H9 (cell line): ENCODE measurements around the gene ITGBL1. TPM values are rescaled to one million over a fixed set of nuclear protein-coding genes. Genes with fewer than 3 reads are reported as not detected.
A peak's percentile ranks its signal among the peaks of the same experiment; 100 is the strongest.

Experiments
- DNase-seq: peaks from one replicate; pipeline ENCODE4 v3.0.0-alpha.2; 2017
- H2AFZ ChIP-seq: one replicate; pipeline ENCODE4 v1.6.1; 2013; ENCODE audit warnings: mild to moderate bottlenecking, low read length, control low read depth, moderate library complexity
- H2AK5ac ChIP-seq: 2 replicates; pipeline ENCODE4 v1.6.1; 2013; ENCODE audit warnings: low read length, control low read depth, mixed read lengths; ENCODE audit not compliant: insufficient read length
- H2BK120ac ChIP-seq: one replicate; pipeline ENCODE4 v1.6.1; 2013; ENCODE audit warnings: low read depth, mild to moderate bottlenecking, low read length, control low read depth, inconsistent platforms; ENCODE audit not compliant: poor library complexity, severe bottlenecking
- H2BK12ac ChIP-seq: 2 replicates; pipeline ENCODE4 v1.6.1; 2013; ENCODE audit warnings: low read length, control low read depth, mixed read lengths, low read depth; ENCODE audit not compliant: insufficient read length
- H2BK15ac ChIP-seq: 2 replicates; pipeline ENCODE4 v1.6.1; 2013; ENCODE audit warnings: low read depth, low read length, control low read depth
- H2BK20ac ChIP-seq: one replicate; pipeline ENCODE4 v1.6.1; 2013; ENCODE audit warnings: low read depth, mild to moderate bottlenecking, low read length, control low read depth, inconsistent platforms; ENCODE audit not compliant: poor library complexity, severe bottlenecking
- H2BK5ac ChIP-seq: 2 replicates; pipeline ENCODE4 v1.6.1; 2013; ENCODE audit warnings: low read length, control low read depth, mixed read lengths; ENCODE audit not compliant: insufficient read length
- H3K14ac ChIP-seq: 2 replicates; pipeline ENCODE4 v1.6.1; 2013; ENCODE audit warnings: low read length, control low read depth; ENCODE audit not compliant: insufficient read depth
- H3K18ac ChIP-seq: 2 replicates; pipeline ENCODE4 v1.6.1; 2013; ENCODE audit warnings: low read depth, mild to moderate bottlenecking, mixed read lengths, low read length, control low read depth; ENCODE audit not compliant: insufficient read length
- H3K23ac ChIP-seq: 2 replicates; pipeline ENCODE4 v1.6.1; 2013; ENCODE audit warnings: low read length, control low read depth, mixed read lengths, low read depth; ENCODE audit not compliant: insufficient read length
- H3K23me2 ChIP-seq: 2 replicates; pipeline ENCODE4 v1.6.1; 2013; ENCODE audit warnings: low read depth, mild to moderate bottlenecking, mixed read lengths, low read length, control low read depth; ENCODE audit not compliant: insufficient read length, poor library complexity, severe bottlenecking
- H3K27ac ChIP-seq: 2 replicates; pipeline ENCODE4 v1.5.1; 2013; ENCODE audit warnings: low read length, control low read depth, mixed read lengths, low read depth; ENCODE audit not compliant: insufficient read length
- H3K27me3 ChIP-seq: 2 replicates; pipeline ENCODE4 v1.6.1; 2013; ENCODE audit warnings: low read length, control low read depth, inconsistent platforms; ENCODE audit not compliant: insufficient read depth
- H3K4ac ChIP-seq: 2 replicates; pipeline ENCODE4 v1.6.1; 2013; ENCODE audit warnings: low read depth, mild to moderate bottlenecking, control low read depth, inconsistent platforms, low read length, moderate library complexity
- H3K4me1 ChIP-seq: 2 replicates; pipeline ENCODE4 v1.6.1; 2013; ENCODE audit warnings: low read length, control low read depth, inconsistent platforms; ENCODE audit not compliant: insufficient read depth
- H3K4me2 ChIP-seq: 2 replicates; pipeline ENCODE4 v1.6.1; 2013; ENCODE audit warnings: low read length, control low read depth, mixed read lengths; ENCODE audit not compliant: insufficient read length, insufficient read depth
- H3K56ac ChIP-seq: 2 replicates; pipeline ENCODE4 v1.6.1; 2013; ENCODE audit warnings: low read depth, mild to moderate bottlenecking, mixed read lengths, low read length, control low read depth; ENCODE audit not compliant: insufficient read length
- H3K79me1 ChIP-seq: 2 replicates; pipeline ENCODE4 v1.6.1; 2013; ENCODE audit warnings: low read depth, mild to moderate bottlenecking, moderate library complexity, low read length, control low read depth, inconsistent platforms; ENCODE audit not compliant: insufficient read depth, poor library complexity, severe bottlenecking
- H3K79me2 ChIP-seq: 2 replicates; pipeline ENCODE4 v1.6.1; 2013; ENCODE audit warnings: low read length, control low read depth, inconsistent platforms; ENCODE audit not compliant: insufficient read depth
- H3K9ac ChIP-seq: 2 replicates; pipeline ENCODE4 v1.6.1; 2013; ENCODE audit warnings: low read length, control low read depth, mixed read lengths; ENCODE audit not compliant: insufficient read length; ENCODE audit errors: extremely low read depth
- H3K9me3 ChIP-seq: one replicate; pipeline ENCODE4 v1.6.1; 2013; ENCODE audit warnings: low read depth, low read length, inconsistent platforms; ENCODE audit not compliant: control insufficient read depth
- H3T11ph ChIP-seq: one replicate; pipeline ENCODE4 v1.6.1; 2013; ENCODE audit warnings: mild to moderate bottlenecking, low read length, control low read depth, inconsistent platforms
- H4K20me1 ChIP-seq: one replicate; pipeline ENCODE4 v1.6.1; 2013; ENCODE audit not compliant: control insufficient read depth, insufficient read length, insufficient read depth
- H4K5ac ChIP-seq: 2 replicates; pipeline ENCODE4 v1.6.1; 2013; ENCODE audit warnings: low read depth, mild to moderate bottlenecking, mixed read lengths, low read length, control low read depth; ENCODE audit not compliant: insufficient read length
- H4K8ac ChIP-seq: replicated peaks from 2 replicates; pipeline ENCODE4 v1.6.1; 2013; ENCODE audit warnings: low read length, control low read depth, mixed read lengths, low read depth; ENCODE audit not compliant: insufficient read length
- H4K91ac ChIP-seq: 2 replicates; pipeline ENCODE4 v1.6.1; 2013; ENCODE audit warnings: low read depth, mild to moderate bottlenecking, moderate library complexity, mixed read lengths, low read length, control low read depth; ENCODE audit not compliant: insufficient read length
- H3K27ac Mint-ChIP-seq, 3 experiments: 2 replicates in 2 of 3; 3 replicates in 1 of 3; pipeline ENCODE4 v1.8.0; 2020 to 2021; ENCODE audit warnings: mixed read lengths in 3 of 3, mild to moderate bottlenecking in 1 of 3, moderate library complexity in 1 of 3
- H3K27me3 Mint-ChIP-seq: 2 replicates; pipeline ENCODE4 v1.8.0; 2021; ENCODE audit warnings: low read depth, mild to moderate bottlenecking, moderate library complexity, mixed read lengths
- H3K36me3 Mint-ChIP-seq, 3 experiments: 2 replicates in 2 of 3; 3 replicates in 1 of 3; pipeline ENCODE4 v1.8.0; 2020 to 2021; ENCODE audit warnings: low read depth in 3 of 3, mixed read lengths in 3 of 3; ENCODE audit not compliant: insufficient read depth in 1 of 3
- H3K4me1 Mint-ChIP-seq, 2 experiments: 2 replicates each; pipeline ENCODE4 v1.8.0; 2020; ENCODE audit warnings: mixed read lengths in 2 of 2
- H3K4me3 Mint-ChIP-seq, 2 experiments: 2 replicates in 1 of 2; 3 replicates in 1 of 2; pipeline ENCODE4 v1.8.0; 2020 to 2021; ENCODE audit warnings: mild to moderate bottlenecking in 2 of 2, mixed read lengths in 2 of 2, moderate library complexity in 1 of 2
- H3K9me3 Mint-ChIP-seq, 2 experiments: 2 replicates in 1 of 2; 3 replicates in 1 of 2; pipeline ENCODE4 v1.8.0; 2020; ENCODE audit warnings: mild to moderate bottlenecking in 2 of 2, mixed read lengths in 2 of 2, moderate library complexity in 1 of 2
- WGBS: extraction: QIAGEN DNeasy Blood & Tissue Kit; methylation state at CpG from one replicate; pipeline ENCODE4 v1.1.7; 2013; ENCODE audit warnings: missing lambda C conversion rate, low lambda C conversion rate, mixed read lengths; ENCODE audit not compliant: insufficient read length; ENCODE audit errors: extremely low coverage; 5-methylcytosine and 5-hydroxymethylcytosine counted together
- total RNA-seq: library from RNA; stranded (reverse); gene quantifications from 2 replicates; pipeline ENCODE4 v1.2.1, GENCODE V29; 2021
- TF ChIP-seq, protein P1 (sequence below): fragments of 200-600 bp; sonication (generic); conservative IDR thresholded peaks from 3 replicates; pipeline ENCODE4 v1.8.0; 2021; ENCODE audit warnings: antibody characterized with exemption, mild to moderate bottlenecking

ITGBL1 gene
- total RNA-seq, 1 experiment from 2014 or later = not detected

DNA sequence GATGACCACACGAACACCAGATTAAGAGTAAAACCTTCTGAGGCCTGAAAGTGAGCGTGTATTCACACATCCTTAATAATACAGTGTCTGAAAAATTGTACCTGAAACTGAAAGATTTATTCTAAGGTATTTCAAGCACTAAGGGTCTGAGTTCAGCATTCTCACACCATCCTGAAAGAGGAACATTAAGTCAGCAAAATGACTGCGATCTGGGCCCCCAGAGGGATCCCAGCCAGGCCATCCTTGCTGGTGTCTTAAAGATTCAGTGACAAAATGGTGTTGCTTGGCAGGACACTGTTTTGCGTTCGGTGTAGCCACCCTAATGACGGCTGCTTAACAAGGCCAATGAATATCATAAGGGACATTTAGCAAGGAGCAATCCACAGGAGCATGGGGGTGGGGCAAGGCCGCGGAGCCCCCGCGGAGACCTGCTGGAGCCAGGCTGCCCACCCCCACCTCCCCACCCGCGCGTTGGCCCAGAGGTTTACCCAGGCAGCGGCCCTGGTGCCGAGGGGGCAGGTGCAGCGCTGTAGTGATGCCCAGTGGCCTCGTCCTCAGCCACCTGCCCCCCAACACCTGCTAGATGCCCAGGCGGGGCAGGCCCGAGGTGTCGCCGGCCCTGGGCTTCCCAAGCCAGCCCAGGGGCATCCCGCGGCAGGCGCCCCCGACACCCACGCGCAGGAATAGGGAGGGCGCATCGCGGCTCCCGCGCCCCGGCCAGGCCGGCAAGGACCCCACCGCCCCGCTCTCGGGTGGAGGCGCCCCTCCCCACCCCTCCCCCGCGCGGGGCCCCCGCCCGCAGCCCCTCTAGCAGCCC lies 36.9 kb upstream of the ITGBL1 start:
- Mint-ChIP-seq H3K36me3 (no peaks in the 10 kb centered on the region; a peak in 1 of 7 replicates), H3K27me3 (peaks cover 29% of the 10 kb centered on the region), H3K9me3 (no peaks in the 10 kb centered on the region), H3K4me3 (peak overlapping the region; percentile 56 to 79), H3K4me1 (peaks cover 8 to 14% of the 10 kb centered on the region in 2 experiments), H3K27ac (no peak overlapping the region)
- no peak overlapping the region for H2BK12ac ChIP-seq
- no peaks in the 10 kb centered on the region for H3K79me1 ChIP-seq
- no peaks in the 10 kb centered on the region for H3K9me3 ChIP-seq
- no peaks in the 10 kb centered on the region for H4K20me1 ChIP-seq
- H3K14ac ChIP-seq = no peak overlapping the region
- TF ChIP-seq, protein P1, sequence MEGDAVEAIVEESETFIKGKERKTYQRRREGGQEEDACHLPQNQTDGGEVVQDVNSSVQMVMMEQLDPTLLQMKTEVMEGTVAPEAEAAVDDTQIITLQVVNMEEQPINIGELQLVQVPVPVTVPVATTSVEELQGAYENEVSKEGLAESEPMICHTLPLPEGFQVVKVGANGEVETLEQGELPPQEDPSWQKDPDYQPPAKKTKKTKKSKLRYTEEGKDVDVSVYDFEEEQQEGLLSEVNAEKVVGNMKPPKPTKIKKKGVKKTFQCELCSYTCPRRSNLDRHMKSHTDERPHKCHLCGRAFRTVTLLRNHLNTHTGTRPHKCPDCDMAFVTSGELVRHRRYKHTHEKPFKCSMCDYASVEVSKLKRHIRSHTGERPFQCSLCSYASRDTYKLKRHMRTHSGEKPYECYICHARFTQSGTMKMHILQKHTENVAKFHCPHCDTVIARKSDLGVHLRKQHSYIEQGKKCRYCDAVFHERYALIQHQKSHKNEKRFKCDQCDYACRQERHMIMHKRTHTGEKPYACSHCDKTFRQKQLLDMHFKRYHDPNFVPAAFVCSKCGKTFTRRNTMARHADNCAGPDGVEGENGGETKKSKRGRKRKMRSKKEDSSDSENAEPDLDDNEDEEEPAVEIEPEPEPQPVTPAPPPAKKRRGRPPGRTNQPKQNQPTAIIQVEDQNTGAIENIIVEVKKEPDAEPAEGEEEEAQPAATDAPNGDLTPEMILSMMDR = no peak
- no peak overlapping the region for H3K18ac ChIP-seq
- no peaks in the 10 kb centered on the region for H3K79me2 ChIP-seq
- no peak overlapping the region for H3K23ac ChIP-seq
- DNase-seq = no peak
- H2AFZ ChIP-seq = no peak overlapping the region
- H3K23me2 ChIP-seq = peaks cover 9% of the 10 kb centered on the region
- no peak overlapping the region for H3K56ac ChIP-seq
- H4K91ac ChIP-seq = no peak overlapping the region
- H3K4me1 ChIP-seq = no peaks in the 10 kb centered on the region
- no peak overlapping the region for H2AK5ac ChIP-seq
- H2BK15ac ChIP-seq = no peak overlapping the region
- peaks cover 7% of the 10 kb centered on the region; the same call in 1 of the 2 replicates for H3K27me3 ChIP-seq
- no peak overlapping the region for H4K5ac ChIP-seq
- no peak overlapping the region for H3K9ac ChIP-seq
- H2BK120ac ChIP-seq = no peak overlapping the region
- H3K4me2 ChIP-seq = peak overlapping the region; percentile 54
- no peak overlapping the region for H3K27ac ChIP-seq
- H3T11ph ChIP-seq = no peak overlapping the region
- no peak overlapping the region for H4K8ac ChIP-seq
- H2BK5ac ChIP-seq = no peak overlapping the region
- H3K4ac ChIP-seq = no peak overlapping the region
- H2BK20ac ChIP-seq = no peak overlapping the region
- WGBS = no CpG with 5 or more reads among the region's 43 CpGs
